Suppressor macrophage (primary cell): ENCODE data around the gene MAP3K1.

Experiments used
- DNase-seq, 4 experiments: peaks; one replicate each; pipeline ENCODE4 v3.0.0-alpha.2; 2020 to 2022

Gene MAP3K1

DNA sequence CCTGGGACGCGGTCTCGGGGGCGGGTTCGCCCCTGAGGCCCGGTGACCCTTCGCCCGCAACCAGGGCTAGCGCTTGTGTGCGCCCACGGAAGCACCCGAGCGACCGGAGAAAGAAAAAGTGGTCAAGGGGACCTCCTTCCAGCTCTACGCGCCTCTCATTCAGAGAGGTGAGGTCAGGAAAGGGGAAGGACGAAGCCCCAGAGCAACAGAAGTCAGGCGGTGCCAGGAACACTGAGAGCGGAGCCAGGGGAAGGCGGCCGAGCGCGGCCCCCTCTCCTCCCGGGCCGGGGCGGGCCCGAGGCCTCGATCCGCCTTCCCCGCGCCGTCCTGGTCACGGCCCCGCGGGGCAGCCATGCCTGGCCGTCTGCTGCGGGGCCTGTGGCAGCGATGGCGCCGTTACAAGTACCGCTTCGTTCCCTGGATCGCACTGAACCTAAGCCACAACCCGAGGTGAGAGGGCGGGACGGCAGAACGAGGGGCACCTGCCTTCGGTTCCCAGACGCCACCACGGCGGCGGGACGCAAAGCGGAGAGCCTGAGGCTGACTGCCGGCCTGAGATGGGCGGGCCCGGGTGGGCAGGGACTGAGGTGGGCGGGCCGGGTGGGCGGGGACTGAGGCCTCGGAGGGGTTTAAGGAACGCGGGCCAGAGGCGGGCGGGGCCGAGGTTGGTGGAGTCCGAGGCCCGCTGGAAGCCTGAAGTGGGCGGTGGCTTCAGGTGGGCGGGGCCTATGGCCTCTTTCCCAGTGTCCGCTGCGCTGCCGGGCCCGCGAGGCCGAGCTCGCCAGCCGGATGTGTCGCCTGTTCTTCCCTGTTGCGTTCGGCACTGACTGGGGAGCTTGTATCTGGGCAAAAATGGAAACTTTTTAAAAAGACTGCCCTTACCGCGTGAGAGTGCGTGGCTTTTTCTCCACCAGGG is 94.2 kb downstream of the MAP3K1 start, which contains the start of gene SETD9:
TSS of gene SETD9 (plus strand) at position 303 of the 916 bp plus-strand sequence. CDS start at position 353, 50 bp downstream.
- peak; percentile 99 to 100 (median 100) for DNase-seq

DNA sequence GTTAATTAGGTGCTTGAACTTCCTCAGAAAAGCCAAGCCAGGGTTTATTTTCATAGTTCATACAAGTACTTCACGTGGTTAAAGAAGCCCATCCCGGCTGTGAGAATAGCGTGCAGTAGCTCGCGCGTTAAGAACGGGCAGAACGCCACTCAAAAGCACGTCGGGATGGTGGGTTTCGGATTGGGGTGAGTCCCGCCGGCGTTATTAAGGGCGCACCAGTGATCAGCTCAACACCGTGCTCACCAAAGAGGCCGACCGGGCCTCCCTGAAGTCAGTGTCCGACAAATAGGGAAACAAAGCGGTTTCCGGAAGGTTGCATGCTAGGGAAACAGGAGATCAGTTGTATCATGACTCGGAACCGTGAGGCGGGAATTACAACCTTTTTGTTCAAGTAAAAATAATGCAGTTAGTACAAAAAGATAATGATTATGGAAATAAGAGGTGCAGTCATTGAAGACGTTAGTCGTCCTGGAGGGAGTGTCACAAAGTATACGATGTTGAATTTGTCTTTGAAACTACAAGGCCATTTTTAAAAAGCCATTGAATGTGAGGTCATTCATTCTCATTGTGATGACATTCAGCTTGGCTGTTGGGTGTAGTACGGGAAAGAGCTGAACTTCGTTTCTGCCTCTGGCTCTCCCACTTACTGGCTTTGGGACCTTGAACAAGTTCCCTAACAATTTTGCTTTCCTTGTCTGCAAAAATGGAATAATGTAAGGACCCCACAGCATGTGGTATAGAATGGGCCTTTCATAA is 95.0 kb downstream of the MAP3K1 start:
- DNase-seq, result peak; percentile 75 to 81 (median 81)

DNA sequence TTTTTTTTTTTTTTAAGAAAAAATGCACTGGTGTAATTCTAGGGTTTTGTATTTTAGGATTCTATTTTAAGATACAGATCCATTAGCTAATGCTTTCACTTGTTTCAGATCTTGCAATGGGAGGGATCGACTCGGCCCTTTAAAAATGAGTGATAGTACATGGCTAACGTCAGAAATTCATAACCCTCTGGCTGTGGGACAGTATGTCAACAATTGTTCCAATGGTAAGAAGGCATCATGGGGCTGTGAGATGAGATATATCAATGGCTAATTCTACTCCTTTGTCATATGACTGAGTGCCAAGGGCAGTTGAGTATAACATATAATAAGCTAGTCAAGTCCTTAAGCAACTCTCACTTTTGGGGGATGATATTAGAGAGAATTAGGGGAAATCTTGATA is 98.4 kb downstream of the MAP3K1 start:
- DNase-seq, result no peak

DNA sequence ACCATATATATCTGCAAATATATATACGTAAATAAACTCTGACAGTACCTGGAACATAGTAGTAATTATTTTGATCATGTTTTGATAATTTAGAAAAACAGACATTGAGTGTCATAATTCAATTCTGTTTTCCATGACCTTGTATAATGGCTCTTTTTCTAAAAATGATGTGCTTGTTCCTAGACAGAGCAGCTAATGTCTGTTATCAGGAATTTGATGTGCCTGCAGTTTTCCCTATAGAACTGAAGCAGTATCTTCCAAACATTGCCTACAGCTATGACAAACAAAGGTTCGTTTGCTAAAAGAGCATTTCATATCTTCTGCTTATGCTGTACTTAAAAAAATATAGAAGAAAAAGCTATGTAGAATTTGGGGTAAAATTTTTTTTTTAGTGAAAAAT is 99.3 kb downstream of the MAP3K1 start:
- no peak for DNase-seq

DNA sequence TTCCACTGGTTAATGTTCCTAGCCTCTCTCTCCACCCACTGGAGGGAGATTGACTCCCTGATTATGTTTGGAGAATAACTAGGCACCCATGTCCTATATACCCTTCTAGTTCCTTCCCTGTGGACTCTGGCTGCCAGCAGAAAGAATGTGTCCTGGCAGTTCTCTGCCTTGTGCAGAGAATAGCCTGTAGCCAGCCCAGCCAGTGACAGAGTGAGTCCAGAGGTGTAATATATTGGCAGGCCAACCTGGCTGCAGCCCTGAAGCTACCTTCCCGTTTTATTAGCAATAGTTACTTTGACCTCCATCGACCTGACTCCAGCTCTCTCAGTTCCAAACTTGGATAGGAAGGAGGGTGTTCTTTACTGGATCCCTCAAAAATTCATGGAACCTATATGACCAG is 102.2 kb downstream of the MAP3K1 start:
- DNase-seq, result no peak

DNA sequence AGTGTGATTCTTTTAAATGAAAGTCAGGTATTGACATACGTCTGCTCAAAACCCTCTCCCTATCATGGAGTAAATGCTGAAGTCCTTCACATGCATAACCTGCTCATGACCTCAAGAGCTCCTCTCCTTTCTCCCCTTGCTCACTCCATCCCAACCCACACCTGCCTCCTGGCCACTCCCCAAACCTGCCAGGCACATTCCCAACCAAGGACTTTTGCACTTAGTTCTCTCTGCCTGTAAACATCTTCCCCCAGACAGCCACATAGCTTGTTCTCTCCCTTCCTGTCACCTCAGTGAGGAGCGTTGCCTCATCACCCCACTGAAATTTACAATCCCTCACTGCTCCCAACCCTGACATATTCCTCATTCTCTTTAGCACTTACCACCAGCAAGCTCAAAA is 102.7 kb downstream of the MAP3K1 start:
- no peak for DNase-seq

DNA sequence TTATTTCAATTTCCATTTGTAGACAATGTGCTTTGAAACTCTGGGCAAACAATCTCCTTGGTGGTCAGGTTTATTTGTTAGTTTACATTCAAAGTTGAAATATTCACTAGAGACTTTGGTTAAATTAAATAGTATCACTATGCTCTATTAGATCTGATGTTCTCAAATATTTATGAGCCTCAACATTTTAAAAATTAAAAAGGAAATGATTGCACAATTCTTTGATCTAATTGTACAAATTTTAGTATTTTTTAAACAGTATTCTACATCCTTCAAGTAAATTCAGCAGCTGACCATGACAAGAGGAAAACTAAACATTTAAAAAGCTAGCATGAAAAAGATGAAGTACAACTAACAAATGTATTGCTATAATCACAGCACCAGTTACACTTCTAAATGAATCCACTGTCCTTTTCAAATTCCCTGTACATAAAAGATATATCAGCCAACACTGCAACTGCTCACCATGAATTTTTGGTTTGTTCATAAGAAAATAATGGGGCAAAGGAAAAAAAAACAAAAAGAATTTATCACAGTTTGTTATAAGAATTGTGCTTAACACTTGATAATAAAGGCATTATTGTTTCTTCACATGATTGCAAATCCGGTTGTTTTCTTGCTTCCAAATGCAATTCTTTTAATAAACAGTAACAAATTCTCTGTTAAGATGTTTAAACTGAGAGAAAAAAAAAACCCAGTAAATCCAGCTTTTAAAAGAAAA is 104.8 kb downstream of the MAP3K1 start:
- DNase-seq, result no peak

DNA sequence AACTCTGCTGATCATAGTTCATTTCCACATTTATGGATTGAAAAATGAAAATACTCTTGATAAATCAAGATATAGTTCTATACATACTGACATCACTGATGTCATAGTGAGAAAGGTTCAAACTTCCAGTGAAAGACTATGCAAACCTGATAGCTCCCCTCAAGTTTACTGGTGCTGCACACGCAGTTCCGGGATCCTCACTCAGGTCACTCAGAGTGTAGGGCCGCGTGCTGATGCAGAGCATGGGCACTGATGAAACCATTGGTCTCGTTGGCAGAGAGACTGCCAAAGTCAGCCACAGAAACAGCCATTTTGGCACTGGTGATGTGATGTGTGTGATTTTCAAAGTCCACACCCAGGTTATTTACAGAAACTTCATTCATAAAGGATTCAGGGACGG is 107.6 kb downstream of the MAP3K1 start:
- DNase-seq, result no peak

DNA sequence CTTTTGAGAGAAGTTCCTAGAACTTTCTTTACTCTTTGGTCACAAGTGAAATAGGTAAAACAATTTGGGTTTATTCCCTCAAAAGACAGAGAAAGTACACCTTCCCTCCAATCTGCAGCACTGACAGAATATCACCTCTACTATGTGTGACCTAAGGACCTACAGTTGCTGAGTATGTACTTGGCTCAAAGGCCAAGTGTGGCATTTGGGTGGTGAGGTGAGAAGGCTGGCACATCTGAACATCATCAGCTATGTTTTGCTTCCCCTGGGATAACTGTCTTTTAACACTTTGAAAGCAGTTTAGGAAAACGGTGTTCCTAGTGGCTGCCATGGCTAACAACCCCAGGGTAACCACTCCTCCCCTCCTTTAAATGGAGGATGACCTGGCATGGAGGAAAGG is 119.0 kb downstream of the MAP3K1 start:
- DNase-seq, result no peak

DNA sequence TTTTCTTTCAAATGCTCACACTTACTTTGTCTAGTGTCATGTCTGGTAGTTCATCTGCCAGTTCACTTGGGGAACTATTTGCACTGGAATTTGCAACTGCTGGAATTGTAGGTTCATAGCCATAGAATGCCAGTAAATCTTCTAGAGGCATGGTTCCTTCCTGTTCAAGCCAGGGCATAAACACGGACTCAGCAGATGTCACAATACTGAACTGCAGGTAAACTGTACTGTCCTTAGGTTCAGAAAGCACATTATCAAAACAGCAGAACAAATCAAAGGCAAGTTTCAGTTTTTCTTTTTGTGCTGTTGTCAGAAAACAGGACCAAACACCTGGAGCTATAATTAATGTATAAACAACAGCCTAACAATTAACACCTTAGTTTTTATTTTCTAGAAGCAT is 123.5 kb downstream of the MAP3K1 start:
- DNase-seq, result no peak

DNA sequence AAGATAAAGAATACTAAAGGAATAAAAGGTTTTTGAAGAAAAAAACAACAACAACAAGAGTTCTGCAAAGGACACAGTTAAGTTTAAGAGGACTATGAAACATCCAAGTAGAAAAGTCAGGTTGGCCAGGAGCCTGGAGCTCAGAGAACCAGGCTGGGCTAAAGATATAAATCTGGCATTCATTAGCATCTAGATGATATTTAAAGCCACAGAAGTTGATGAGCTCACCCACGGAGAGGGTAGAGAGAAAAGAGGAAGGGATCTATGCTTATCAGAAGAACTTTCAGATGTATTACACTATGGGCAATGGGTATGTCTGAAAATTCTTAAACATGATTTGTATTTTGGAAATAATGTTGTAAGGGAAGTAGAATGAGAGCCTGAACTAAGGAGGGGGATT is 126.6 kb downstream of the MAP3K1 start:
- peak in 3 of 4 experiments; percentile 12 to 41 (median 22) for DNase-seq
